Measurements from ENCODE around the gene PRDX6.
"Not testable (repeated sequence)": the region's sequence is repeated elsewhere in the genome, so short reads cannot be mapped to it uniquely, and the experiment has no call there.

PRDX6 gene

DNA sequence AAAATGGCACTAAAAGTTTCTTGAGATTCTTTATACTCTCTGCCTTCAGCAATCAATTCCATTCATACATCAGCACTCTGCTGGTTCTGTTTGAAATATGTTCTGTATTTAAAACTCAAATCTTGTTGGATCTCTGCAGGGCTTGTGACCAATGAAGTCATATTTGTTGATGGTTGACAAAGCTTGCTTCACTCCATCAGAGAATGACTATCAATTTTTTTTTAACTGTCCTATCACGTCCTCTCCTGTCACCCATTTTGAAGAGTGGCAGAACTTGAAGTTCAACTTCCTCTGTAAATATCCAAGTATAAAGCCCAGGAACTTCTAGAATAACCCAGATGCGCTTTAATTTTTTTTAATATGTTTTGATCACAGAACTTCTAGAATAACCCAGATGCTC is 10.9 kb downstream of the PRDX6 start:
- POLR2A ChIA-PET, result no interaction called here
- no peak overlapping the region for H3K4me3 ChIP-seq (ENCODE audit: low read depth, low read length)
- no peak for DNase-seq (ENCODE audit: low read depth, low spot score)
- TF ChIP-seq CTCF (IDR thresholded peaks at IDR 0.05; ENCODE audit: insufficient read depth, low read length, missing control alignments), result no peak
- CTCF ChIA-PET, result interaction anchor here (1.3 kb wide), 1 partner anchor 58 kb away, joined by 3 read pairs; no protein-coding TSS in a partner anchor

DNA sequence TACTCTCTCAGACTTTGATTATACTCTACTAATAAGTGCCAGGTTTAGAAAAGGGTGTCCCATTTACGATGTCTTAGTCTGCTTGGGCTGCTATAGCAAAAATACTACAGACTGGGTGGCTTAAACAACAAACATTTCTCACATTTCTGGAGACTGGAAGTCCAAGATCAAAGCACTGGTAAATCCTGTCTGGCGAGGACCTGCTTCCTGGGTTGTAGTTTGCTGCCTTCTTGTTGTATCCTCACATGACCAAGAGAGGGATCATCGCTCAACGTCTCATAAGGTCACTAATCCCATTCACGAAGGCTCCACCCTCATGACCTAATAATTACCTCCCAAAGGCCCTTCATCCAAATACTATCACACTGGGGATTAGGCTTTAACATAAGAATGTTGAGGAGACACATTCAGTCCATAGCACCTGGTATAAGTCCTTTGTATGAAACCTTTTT is 12.0 kb downstream of the PRDX6 start:
- ChIA-PET CTCF (no interaction called here), POLR2A (no interaction called here)
- no peak for DNase-seq (ENCODE audit: low read depth, low spot score)
- no peak overlapping the region for H3K4me3 ChIP-seq (ENCODE audit: low read depth, low read length)
- no peak for TF ChIP-seq CTCF (IDR thresholded peaks at IDR 0.05; ENCODE audit: insufficient read depth, low read length, missing control alignments)

GRCh38 chr1:173489929-173490328 is 12.8 kb downstream of the PRDX6 start:
- H3K4me3 ChIP-seq (ENCODE audit: low read depth, low read length), result no peak overlapping the region
- DNase-seq (ENCODE audit: low read depth, low spot score), result no peak
- no peak for TF ChIP-seq CTCF (IDR thresholded peaks at IDR 0.05; ENCODE audit: insufficient read depth, low read length, missing control alignments)
- ChIA-PET POLR2A (no interaction called here), CTCF (interaction anchor here (1.4 kb wide), 1 partner anchor 748 kb away, joined by 4 read pairs; no protein-coding TSS in a partner anchor)

GRCh38 chr1:173491508-173491907 is 14.4 kb downstream of the PRDX6 start:
- CTCF ChIA-PET, result interaction anchor here (1.4 kb wide), 1 partner anchor 749 kb away, joined by 4 read pairs; no protein-coding TSS in a partner anchor
- H3K4me3 ChIP-seq (ENCODE audit: low read depth, low read length), result no peak overlapping the region
- POLR2A ChIA-PET, result no interaction called here
- no peak for TF ChIP-seq CTCF (IDR thresholded peaks at IDR 0.05; ENCODE audit: insufficient read depth, low read length, missing control alignments)
- DNase-seq (ENCODE audit: low read depth, low spot score), result no peak

- H3K4me3 ChIP-seq (ENCODE audit: low read depth, low read length); DNase-seq (ENCODE audit: low read depth, low spot score); POLR2A ChIA-PET; CTCF ChIA-PET: not testable (repeated sequence)
These were observed 16.0 kb downstream of the PRDX6 start for GRCh38 chr1:173493125-173493524.

- POLR2A ChIA-PET, result no interaction called here
- CTCF ChIA-PET, result interaction anchor here (1.7 kb wide), 1 partner anchor 10 kb away, joined by 7 read pairs; no protein-coding TSS in a partner anchor
- TF ChIP-seq CTCF (IDR thresholded peaks at IDR 0.05; ENCODE audit: insufficient read depth, low read length, missing control alignments), result no peak
- H3K4me3 ChIP-seq (ENCODE audit: low read depth, low read length), result no peak overlapping the region
- DNase-seq (ENCODE audit: low read depth, low spot score), result no peak
These were observed 18.6 kb downstream of the PRDX6 start for GRCh38 chr1:173495609-173496267.

Data from AG04449 (cell line).